Keratinocyte (primary cell): ENCODE measurements around the gene ZNF784. TPM values are rescaled to one million over a fixed set of nuclear protein-coding genes. Genes with fewer than 3 reads are reported as not detected.
"Not testable (repeated sequence)": the region's sequence is repeated elsewhere in the genome, so short reads cannot be mapped to it uniquely, and the experiment has no call there.

ENCODE experiments used
- DNase-seq: peaks from one replicate; pipeline ENCODE4 v3.0.0-alpha.2; 2011; ENCODE audit warnings: low read depth, missing footprints, low spot score
- FAIRE-seq: peaks from 2 replicates; lab custom pipeline; 2011; peaks lifted over from hg19 to GRCh38; lab: Jason Lieb, UNC
- H2AFZ ChIP-seq: 2 replicates; pipeline ENCODE4 v1.6.0; 2012; ENCODE audit warnings: low read length, control low read depth, inconsistent platforms; ENCODE audit not compliant: control insufficient read depth
- H3K27ac ChIP-seq: 2 replicates; pipeline ENCODE4 v1.5.1; 2011; ENCODE audit warnings: low read length; ENCODE audit not compliant: control insufficient read depth, insufficient read depth
- H3K27me3 ChIP-seq: 3 replicates; pipeline ENCODE4 v1.6.0; 2011; ENCODE audit warnings: low read length; ENCODE audit not compliant: control insufficient read depth, insufficient read depth; ENCODE audit errors: extremely low read depth
- H3K36me3 ChIP-seq, 2 experiments: 2 replicates in 1 of 2; 3 replicates in 1 of 2; pipeline ENCODE4 v1.5.1; 2011; ENCODE audit warnings: low read length in 2 of 2, mild to moderate bottlenecking in 1 of 2; ENCODE audit not compliant: control insufficient read depth in 2 of 2, insufficient read depth in 2 of 2; ENCODE audit errors: extremely low read depth in 1 of 2
- H3K4me1 ChIP-seq: 3 replicates; pipeline ENCODE4 v1.5.1; 2011; ENCODE audit warnings: low read length; ENCODE audit not compliant: control insufficient read depth, insufficient read depth; ENCODE audit errors: extremely low read depth
- H3K4me2 ChIP-seq: 3 replicates; pipeline ENCODE4 v1.6.0; 2011; ENCODE audit warnings: low read depth, low read length; ENCODE audit not compliant: control insufficient read depth, insufficient read depth; ENCODE audit errors: extremely low read depth
- H3K4me3 ChIP-seq, 3 experiments: fragments of 200-600 bp in 1 of 3; sonication (generic) in 1 of 3; 2 replicates in 2 of 3; 3 replicates in 1 of 3; pipeline ENCODE4 v1.5.1; 2011 to 2016; ENCODE audit warnings: low read length in 3 of 3, mild to moderate bottlenecking in 3 of 3, control low read depth in 2 of 3, inconsistent platforms in 1 of 3, low read depth in 1 of 3, mixed read lengths in 1 of 3, mixed run types in 1 of 3, moderate library complexity in 1 of 3; ENCODE audit not compliant: control insufficient read depth in 2 of 3, insufficient read depth in 2 of 3; ENCODE audit errors: extremely low read depth in 1 of 3
- H3K79me2 ChIP-seq: 2 replicates; pipeline ENCODE4 v1.6.0; 2012; ENCODE audit warnings: low read length; ENCODE audit not compliant: control insufficient read depth, insufficient read depth
- H3K9ac ChIP-seq: 3 replicates; pipeline ENCODE4 v1.6.0; 2011; ENCODE audit warnings: low read length; ENCODE audit not compliant: control insufficient read depth, insufficient read depth; ENCODE audit errors: extremely low read depth
- H3K9me1 ChIP-seq: 3 replicates; pipeline ENCODE4 v1.6.0; 2011; ENCODE audit warnings: low read length; ENCODE audit not compliant: control insufficient read depth, insufficient read depth; ENCODE audit errors: extremely low read depth
- H3K9me3 ChIP-seq: 2 replicates; pipeline ENCODE4 v1.5.1; 2012; ENCODE audit warnings: low read depth, low read length; ENCODE audit not compliant: control insufficient read depth
- H4K20me1 ChIP-seq: 3 replicates; pipeline ENCODE4 v1.6.0; 2011; ENCODE audit warnings: low read length; ENCODE audit not compliant: control insufficient read depth, insufficient read depth; ENCODE audit errors: extremely low read depth
- EZH2 ChIP-seq: IDR thresholded peaks from one replicate; pipeline ENCODE4 v1.6.1; 2012; ENCODE audit warnings: inconsistent platforms, mild to moderate bottlenecking, low read length, moderate library complexity
- dilution Hi-C: fragments of 300-500 bp; cut with MboI; formaldehyde crosslinking; loops from one replicate; pipeline ENCODE4 v1.7.0; 2020; ENCODE audit warnings: low sequenced_read_pairs; ENCODE audit not compliant: extremely low pct_ligation_motif_present
- polyA plus RNA-seq, 5 experiments: library from polyadenylated mRNA; depleted of rRNA in 3 of 5; stranded (reverse) in 3 of 5; stranded (forward) in 1 of 5; unstranded in 1 of 5; fragments of >200 nt; gene quantifications; 1 replicate in 1 of 5; 2 replicates in 3 of 5; 3 replicates in 1 of 5; pipeline versions ENCODE4 v1.2.1 to v1.2.3, GENCODE V29; 2011 to 2012; ENCODE audit warnings: missing spikeins in 2 of 5, low read depth in 1 of 5, low replicate concordance in 1 of 5

ZNF784 gene
- polyA plus RNA-seq, 1 donor (not counting 4 experiments of a cell fraction or from before 2014, with no cell fraction given) = 2.1 TPM

- no peak for FAIRE-seq
- no peaks in the 10 kb centered on the region for H3K9me1 ChIP-seq
- H3K27me3 ChIP-seq = no peaks in the 10 kb centered on the region
- H3K9ac ChIP-seq = no peak overlapping the region
- no peaks in the 10 kb centered on the region for H3K9me3 ChIP-seq
- no peak overlapping the region for H2AFZ ChIP-seq
- no peak overlapping the region for H3K4me3 ChIP-seq
- no peak for TF ChIP-seq EZH2
- H3K36me3 ChIP-seq = peaks cover 0 to 2% of the 10 kb centered on the region in 2 experiments
- peaks cover 13% of the 10 kb centered on the region for H3K79me2 ChIP-seq
- no peak overlapping the region for H3K4me2 ChIP-seq
- no peak for DNase-seq
- H3K27ac ChIP-seq = no peak overlapping the region
- dilution Hi-C loops = no loop called here
- no peaks in the 10 kb centered on the region for H4K20me1 ChIP-seq
- H3K4me1 ChIP-seq = peaks cover 12% of the 10 kb centered on the region
Observed at GRCh38 chr19:55576746-55577145, 47.6 kb downstream of the ZNF784 start.

GRCh38 chr19:55573929-55574328, 50.4 kb downstream of the ZNF784 start:
- H3K9ac ChIP-seq, FAIRE-seq, H3K9me3 ChIP-seq, H3K27ac ChIP-seq, H3K79me2 ChIP-seq, H3K4me1 ChIP-seq, H2AFZ ChIP-seq, H3K36me3 ChIP-seq, H4K20me1 ChIP-seq, H3K9me1 ChIP-seq, H3K4me2 ChIP-seq, DNase-seq, H3K27me3 ChIP-seq, H3K4me3 ChIP-seq, dilution Hi-C loops: not testable (repeated sequence)

Other genes with a start within 250 kb of the ZNF784 start
- gene TMEM190, start 247.7 kb downstream of the ZNF784 start, polyA plus RNA-seq = 0.19 TPM in 1 of 3 replicates, not detected in the others
- gene TMEM238, start 240.3 kb downstream of the ZNF784 start, polyA plus RNA-seq = 0.23 to 0.31 TPM (median 0.24 TPM) in 3 replicates
- 282 to 1,011 TPM (median 432 TPM) in 3 replicates for gene RPL28, start 238.6 kb downstream of the ZNF784 start, polyA plus RNA-seq
- 22.1 to 42.3 TPM (median 31.8 TPM) in 3 replicates for gene UBE2S, start 216.8 kb downstream of the ZNF784 start, polyA plus RNA-seq
- gene SHISA7, start 181.3 kb downstream of the ZNF784 start, polyA plus RNA-seq = not detected in 3 replicates
- 24.5 to 37.7 TPM (median 34.7 TPM) in 3 replicates for gene ISOC2, start 162.9 kb downstream of the ZNF784 start, polyA plus RNA-seq
- not detected in 3 replicates for gene C19orf85, start 159.8 kb downstream of the ZNF784 start, polyA plus RNA-seq
- gene ZNF628, start 147.9 kb downstream of the ZNF784 start, polyA plus RNA-seq = 0.22 to 1.5 TPM (median 0.39 TPM) in 3 replicates
- 11.0 to 12.5 TPM (median 11.9 TPM) in 3 replicates for gene NAT14, start 139.4 kb downstream of the ZNF784 start, polyA plus RNA-seq
- gene SSC5D, start 136.1 kb downstream of the ZNF784 start, polyA plus RNA-seq = not detected in 3 replicates
- not detected in 3 replicates for gene SBK2, start 87.4 kb downstream of the ZNF784 start, polyA plus RNA-seq
- not detected in 3 replicates for gene SBK3, start 79.0 kb downstream of the ZNF784 start, polyA plus RNA-seq
- 1.5 to 4.3 TPM (median 2.4 TPM) in 3 replicates for gene ZNF579, start 43.7 kb downstream of the ZNF784 start, polyA plus RNA-seq
- 2.7 to 3.3 TPM (median 2.7 TPM) in 3 replicates for gene FIZ1, start 25.0 kb downstream of the ZNF784 start, polyA plus RNA-seq
- 2.6 to 6.9 TPM (median 3.1 TPM) in 3 replicates for gene ZNF524, start 24.3 kb downstream of the ZNF784 start, polyA plus RNA-seq
- 1.1 to 2.1 TPM (median 1.7 TPM) in 3 replicates for gene ZNF865, start 18.9 kb downstream of the ZNF784 start, polyA plus RNA-seq
- 3.0 to 8.3 TPM (median 3.7 TPM) in 3 replicates for gene ZNF580, start 16.4 kb upstream of the ZNF784 start, polyA plus RNA-seq
- 14.8 to 18.7 TPM (median 17.1 TPM) in 3 replicates for gene ZNF581, start 19.1 kb upstream of the ZNF784 start, polyA plus RNA-seq
- gene CCDC106, start 23.6 kb upstream of the ZNF784 start, polyA plus RNA-seq = 2.3 to 3.5 TPM (median 3.1 TPM) in 3 replicates
- gene U2AF2, start 30.5 kb upstream of the ZNF784 start, polyA plus RNA-seq = 109 to 157 TPM (median 109 TPM) in 3 replicates
- 23.0 to 62.1 TPM (median 23.3 TPM) in 3 replicates for gene EPN1, start 50.7 kb upstream of the ZNF784 start, polyA plus RNA-seq
- gene NLRP9, start 113.8 kb upstream of the ZNF784 start, polyA plus RNA-seq = not detected in 3 replicates
- not detected in 3 replicates for gene RFPL4A, start 134.5 kb upstream of the ZNF784 start, polyA plus RNA-seq
- not detected in 3 replicates for gene RFPL4AL1, start 144.6 kb upstream of the ZNF784 start, polyA plus RNA-seq
- 0.01 TPM in 1 of 3 replicates, not detected in the others for gene NLRP11, start 207.4 kb upstream of the ZNF784 start, polyA plus RNA-seq
- gene NLRP4, start 212.0 kb upstream of the ZNF784 start, polyA plus RNA-seq = not detected in 3 replicates